Measurements from ENCODE around the gene PLCB1.
"Not testable (repeated sequence)": the region's sequence is repeated elsewhere in the genome, so short reads cannot be mapped to it uniquely, and the experiment has no call there.

The PLCB1 gene

GRCh38 chr20:8372824-8373380 lies 240.8 kb downstream of the PLCB1 start:
- no peak for DNase-seq

- DNase-seq = no peak
Observed at GRCh38 chr20:8373579-8373978, 241.5 kb downstream of the PLCB1 start.

GRCh38 chr20:8375898-8376297 lies 243.8 kb downstream of the PLCB1 start:
- no peak for DNase-seq

GRCh38 chr20:8376940-8377339 lies 244.9 kb downstream of the PLCB1 start:
- DNase-seq = no peak

- not testable (repeated sequence) for DNase-seq
Observed at GRCh38 chr20:8379125-8379524, 247.1 kb downstream of the PLCB1 start.

GRCh38 chr20:8385247-8385646 lies 253.2 kb downstream of the PLCB1 start:
- no peak for DNase-seq

- no peak for DNase-seq
Observed at GRCh38 chr20:8386991-8387390, 254.9 kb downstream of the PLCB1 start.

GRCh38 chr20:8388141-8388540 lies 256.1 kb downstream of the PLCB1 start:
- DNase-seq = no peak

- no peak for DNase-seq
Observed at GRCh38 chr20:8388707-8389106, 256.6 kb downstream of the PLCB1 start.

GRCh38 chr20:8389381-8390036 lies 257.4 kb downstream of the PLCB1 start:
- DNase-seq = peak; percentile 65

GRCh38 chr20:8390037-8390433 lies 258.0 kb downstream of the PLCB1 start:
- DNase-seq = no peak

GRCh38 chr20:8390500-8390899 lies 258.4 kb downstream of the PLCB1 start:
- DNase-seq = no peak

GRCh38 chr20:8393381-8393780 lies 261.3 kb downstream of the PLCB1 start:
- no peak for DNase-seq

- DNase-seq = no peak
Observed at GRCh38 chr20:8394308-8394945, 262.4 kb downstream of the PLCB1 start.

GRCh38 chr20:8395956-8396355 lies 263.9 kb downstream of the PLCB1 start:
- no peak for DNase-seq

- no peak for DNase-seq
Observed at GRCh38 chr20:8398263-8399051, 266.4 kb downstream of the PLCB1 start.

- no peak for DNase-seq
Observed at GRCh38 chr20:8399947-8400346, 267.9 kb downstream of the PLCB1 start.

GRCh38 chr20:8400486-8400885 lies 268.4 kb downstream of the PLCB1 start:
- DNase-seq = no peak

- no peak for DNase-seq
Observed at GRCh38 chr20:8401556-8401955, 269.5 kb downstream of the PLCB1 start.

GRCh38 chr20:8402798-8403197 lies 270.7 kb downstream of the PLCB1 start:
- DNase-seq = no peak

GRCh38 chr20:8404912-8405635 lies 273.0 kb downstream of the PLCB1 start:
- DNase-seq = no peak

- DNase-seq = no peak
Observed at GRCh38 chr20:8406391-8406790, 274.3 kb downstream of the PLCB1 start.

Measured in NCI-H510A treated with DMSO at 0.1 percent for 48 hours (cell line).